SJSA1 (cell line): ENCODE results near the gene TMEM132D. TPM values are rescaled to one million over a fixed set of nuclear protein-coding genes. Genes with fewer than 3 reads are reported as not detected.

Experiments
- DNase-seq, 2 experiments: peaks; one replicate each; pipeline ENCODE4 v3.0.0-alpha.2; 2015 to 2020; ENCODE audit warnings: low spot score in 2 of 2, low read depth in 1 of 2
- H3K27ac ChIP-seq: fragments of 250-450 bp; sonication (Bioruptor Pico); 2 replicates; pipeline ENCODE4 v1.5.1; 2020; ENCODE audit warnings: mild to moderate bottlenecking, moderate library complexity
- H3K27me3 ChIP-seq: fragments of 250-450 bp; sonication (Bioruptor Pico); replicated peaks from 2 replicates; pipeline ENCODE4 v1.5.1; 2020; ENCODE audit warnings: mild to moderate bottlenecking, moderate library complexity
- H3K36me3 ChIP-seq: fragments of 250-450 bp; sonication (Bioruptor Pico); 2 replicates; pipeline ENCODE4 v1.5.1; 2020; ENCODE audit warnings: mild to moderate bottlenecking
- H3K4me1 ChIP-seq: fragments of 250-450 bp; sonication (Bioruptor Pico); replicated peaks from 2 replicates; pipeline ENCODE4 v1.6.1; 2021; ENCODE audit warnings: mild to moderate bottlenecking
- H3K4me3 ChIP-seq: fragments of 250-450 bp; sonication (Bioruptor Pico); 2 replicates; pipeline ENCODE4 v1.5.1; 2020; ENCODE audit warnings: mild to moderate bottlenecking
- H3K9me3 ChIP-seq: fragments of 250-450 bp; sonication (Bioruptor Pico); replicated peaks from 2 replicates; pipeline ENCODE4 v1.5.1; 2020; ENCODE audit warnings: mild to moderate bottlenecking
- total RNA-seq: library from RNA; depleted of rRNA; stranded (reverse); fragments of >200 nt; shearing (Covaris generic); gene quantifications from 2 replicates; pipeline ENCODE4 v1.2.3, GENCODE V29; 2014

Gene TMEM132D
- total RNA-seq, 1 experiment from 2014 or later: not detected

GRCh38 chr12:129673806-129674205 lies 230.0 kb downstream of the TMEM132D start:
- Histone ChIP-seq H3K27ac (no peak overlapping the region), H3K27me3 (no peaks in the 10 kb centered on the region)

GRCh38 chr12:129672110-129672509 lies 231.7 kb downstream of the TMEM132D start:
- H3K27ac ChIP-seq: no peak overlapping the region
- no peaks in the 10 kb centered on the region for H3K27me3 ChIP-seq
- no peak for DNase-seq
- no peak overlapping the region for H3K4me3 ChIP-seq
- H3K36me3 ChIP-seq: no peaks in the 10 kb centered on the region
- no peaks in the 10 kb centered on the region for H3K4me1 ChIP-seq
- no peaks in the 10 kb centered on the region for H3K9me3 ChIP-seq

More at GRCh38 chr12:129673806-129674205, 230.0 kb downstream of the TMEM132D start:
- Histone ChIP-seq H3K4me1 (no peaks in the 10 kb centered on the region), H3K9me3 (no peaks in the 10 kb centered on the region), H3K4me3 (no peak overlapping the region), H3K36me3 (no peaks in the 10 kb centered on the region)
- DNase-seq: no peak

- no peaks in the 10 kb centered on the region for H3K27me3 ChIP-seq
- no peaks in the 10 kb centered on the region for H3K4me1 ChIP-seq
- DNase-seq: no peak
- H3K27ac ChIP-seq: no peak overlapping the region
- no peak overlapping the region for H3K4me3 ChIP-seq
- no peaks in the 10 kb centered on the region for H3K36me3 ChIP-seq
- no peaks in the 10 kb centered on the region for H3K9me3 ChIP-seq
Measured at GRCh38 chr12:129670256-129670920, 233.4 kb downstream of the TMEM132D start.

GRCh38 chr12:129665414-129665813 lies 238.4 kb downstream of the TMEM132D start:
- peaks cover 4% of the 10 kb centered on the region; the same call in 1 of the 2 replicates for H3K9me3 ChIP-seq
- no peak overlapping the region for H3K27ac ChIP-seq
- DNase-seq: no peak
- H3K4me1 ChIP-seq: no peaks in the 10 kb centered on the region
- H3K4me3 ChIP-seq: no peak overlapping the region
- no peaks in the 10 kb centered on the region for H3K36me3 ChIP-seq
- H3K27me3 ChIP-seq: no peaks in the 10 kb centered on the region

- no peak for DNase-seq
- H3K27ac ChIP-seq: no peak overlapping the region
- H3K36me3 ChIP-seq: no peaks in the 10 kb centered on the region
- no peaks in the 10 kb centered on the region for H3K27me3 ChIP-seq
- H3K9me3 ChIP-seq: peaks cover 9% of the 10 kb centered on the region; the same call in 1 of the 2 replicates
- no peak overlapping the region for H3K4me3 ChIP-seq
- no peaks in the 10 kb centered on the region for H3K4me1 ChIP-seq
Measured at GRCh38 chr12:129662234-129662633, 241.6 kb downstream of the TMEM132D start.

- Histone ChIP-seq H3K4me3 (no peak overlapping the region), H3K9me3 (peaks cover 9% of the 10 kb centered on the region; the same call in 1 of the 2 replicates), H3K36me3 (no peaks in the 10 kb centered on the region), H3K27ac (no peak overlapping the region), H3K4me1 (no peaks in the 10 kb centered on the region), H3K27me3 (no peaks in the 10 kb centered on the region)
- no peak for DNase-seq
Measured at GRCh38 chr12:129660946-129661345, 242.9 kb downstream of the TMEM132D start.

GRCh38 chr12:129659961-129660622 lies 243.7 kb downstream of the TMEM132D start:
- H3K27ac ChIP-seq: no peak overlapping the region
- H3K9me3 ChIP-seq: peaks cover 9% of the 10 kb centered on the region; the same call in 1 of the 2 replicates
- H3K36me3 ChIP-seq: no peaks in the 10 kb centered on the region
- H3K4me1 ChIP-seq: no peaks in the 10 kb centered on the region
- no peak overlapping the region for H3K4me3 ChIP-seq
- no peaks in the 10 kb centered on the region for H3K27me3 ChIP-seq
- peak in 1 of 2 experiments; percentile 2 for DNase-seq

- Histone ChIP-seq H3K27me3 (no peaks in the 10 kb centered on the region), H3K9me3 (peaks cover 9% of the 10 kb centered on the region), H3K36me3 (no peaks in the 10 kb centered on the region), H3K4me1 (no peaks in the 10 kb centered on the region), H3K27ac (no peak overlapping the region), H3K4me3 (no peak overlapping the region)
- DNase-seq: no peak
Measured at GRCh38 chr12:129657179-129657578, 246.6 kb downstream of the TMEM132D start.

- no peak overlapping the region for H3K27ac ChIP-seq
- no peak overlapping the region for H3K4me3 ChIP-seq
- DNase-seq: no peak
- H3K27me3 ChIP-seq: no peaks in the 10 kb centered on the region
- no peaks in the 10 kb centered on the region for H3K4me1 ChIP-seq
- H3K9me3 ChIP-seq: peaks cover 2% of the 10 kb centered on the region; the same call in 1 of the 2 replicates
- no peaks in the 10 kb centered on the region for H3K36me3 ChIP-seq
Measured at GRCh38 chr12:129651951-129652350, 251.9 kb downstream of the TMEM132D start.

- DNase-seq: no peak
- Histone ChIP-seq H3K4me3 (no peak overlapping the region), H3K9me3 (0 out of 2 replicates have a peak, but pooled peaks cover 5% of the 10 kb centered on the region), H3K36me3 (no peaks in the 10 kb centered on the region), H3K4me1 (no peaks in the 10 kb centered on the region), H3K27ac (no peak overlapping the region), H3K27me3 (no peaks in the 10 kb centered on the region)
Measured at GRCh38 chr12:129641926-129642325, 261.9 kb downstream of the TMEM132D start.

GRCh38 chr12:129635021-129635685 lies 268.7 kb downstream of the TMEM132D start:
- Histone ChIP-seq H3K4me1 (no peaks in the 10 kb centered on the region), H3K27me3 (no peaks in the 10 kb centered on the region), H3K4me3 (no peak overlapping the region), H3K27ac (no peak overlapping the region), H3K9me3 (0 out of 2 replicates have a peak, but pooled peaks cover 5% of the 10 kb centered on the region), H3K36me3 (no peaks in the 10 kb centered on the region)
- no peak for DNase-seq

GRCh38 chr12:129631316-129631715 lies 272.5 kb downstream of the TMEM132D start:
- H3K4me1 ChIP-seq: no peaks in the 10 kb centered on the region
- H3K27me3 ChIP-seq: no peaks in the 10 kb centered on the region
- H3K9me3 ChIP-seq: no peaks in the 10 kb centered on the region
- H3K36me3 ChIP-seq: no peaks in the 10 kb centered on the region
- no peak overlapping the region for H3K27ac ChIP-seq
- no peak for DNase-seq
- H3K4me3 ChIP-seq: no peak overlapping the region

GRCh38 chr12:129629901-129630300 lies 273.9 kb downstream of the TMEM132D start:
- no peak for DNase-seq

GRCh38 chr12:129622566-129622965 lies 281.3 kb downstream of the TMEM132D start:
- H3K27ac ChIP-seq: no peak overlapping the region
- H3K36me3 ChIP-seq: no peaks in the 10 kb centered on the region
- H3K9me3 ChIP-seq: peaks cover 6% of the 10 kb centered on the region
- no peak for DNase-seq
- no peak overlapping the region for H3K4me3 ChIP-seq
- no peaks in the 10 kb centered on the region for H3K4me1 ChIP-seq
- H3K27me3 ChIP-seq: no peaks in the 10 kb centered on the region

More at GRCh38 chr12:129629901-129630300, 273.9 kb downstream of the TMEM132D start:
- H3K27me3 ChIP-seq: no peaks in the 10 kb centered on the region
- no peak overlapping the region for H3K4me3 ChIP-seq
- no peaks in the 10 kb centered on the region; the same call in 1 of the 2 replicates for H3K9me3 ChIP-seq
- no peaks in the 10 kb centered on the region for H3K36me3 ChIP-seq
- no peak overlapping the region for H3K27ac ChIP-seq
- no peaks in the 10 kb centered on the region for H3K4me1 ChIP-seq
